Mucosa of descending colon (tissue), 3 donors: ENCODE measurements around the gene KCTD17. TPM values are rescaled to one million over a fixed set of nuclear protein-coding genes. Genes with fewer than 3 reads are reported as not detected.

Source experiments
- ATAC-seq: fragments of 200-7000 bp; cut with Tn5 transposase; one replicate; pipeline ENCODE4 v1.9.1; 2020; ENCODE audit warnings: mild to moderate bottlenecking, moderate library complexity
- DNase-seq, 3 donors: peaks; one replicate each; pipeline ENCODE4 v3.0.0-alpha.2; 2020
- H3K36me3 ChIP-seq: fragments of 200-600 bp; one replicate; pipeline ENCODE4 v1.8.0; 2021; ENCODE audit warnings: low read depth, mild to moderate bottlenecking
- H3K4me1 ChIP-seq: fragments of 200-600 bp; one replicate; pipeline ENCODE4 v1.8.0; 2021; ENCODE audit warnings: low read depth, mild to moderate bottlenecking
- H3K4me3 ChIP-seq: fragments of 200-600 bp; one replicate; pipeline ENCODE4 v1.8.0; 2021; ENCODE audit warnings: mild to moderate bottlenecking
- H3K9me3 ChIP-seq: fragments of 200-600 bp; one replicate; pipeline ENCODE4 v1.8.0; 2021; ENCODE audit warnings: mild to moderate bottlenecking
- CTCF ChIP-seq: fragments of 200-600 bp; IDR thresholded peaks from one replicate; pipeline ENCODE4 v1.8.0; 2022; ENCODE audit warnings: antibody characterized with exemption, mild to moderate bottlenecking
- intact Hi-C, 2 donors: fragments of 100-400 bp; cut with DNase I in 1 of 2; cut with micrococcal nuclease in 1 of 2; formaldehyde crosslinking; loops; one replicate each; pipeline versions ENCODE4 v1.11.0 to v1.11.1; 2022; cut with DNase I, micrococcal nuclease
- total RNA-seq, 3 donors: library from RNA; stranded (reverse); fragmentation: NEBNext Ultra II Directional in 2 of 3; extraction: Animal tissue kit (Norgen Biotek cat#: 25700) in 2 of 3; gene quantifications; one replicate each; pipeline versions ENCODE4 v1.2.1 to v1.2.4, GENCODE V29; 2021 to 2023
- donor health status: DM: no; HTN: no; CAD: no; lungs with moderate emphysema.
- donor health status: DM: no; HTN: no; CAD: no.
- donor health status: DM: no; HTN: yes; CAD: no.

Gene KCTD17
- total RNA-seq, 3 donors from 2014 or later = 24.9 to 40.1 (median 31.3) TPM

- H3K4me1 ChIP-seq = no peaks in the 10 kb centered on the region
- TF ChIP-seq CTCF = no peak
- H3K9me3 ChIP-seq = no peaks in the 10 kb centered on the region
- intact Hi-C loops = no loop called here
- no peak for ATAC-seq
- no peaks in the 10 kb centered on the region for H3K36me3 ChIP-seq
- no peak overlapping the region for H3K4me3 ChIP-seq
- no peak for DNase-seq
These were observed 29.3 kb downstream of the KCTD17 start for GRCh38 chr22:37080838-37081237.

GRCh38 chr22:37082251-37082873, 30.8 kb downstream of the KCTD17 start:
- H3K4me1 ChIP-seq = no peaks in the 10 kb centered on the region
- no peak overlapping the region for H3K4me3 ChIP-seq
- DNase-seq (no peak), ATAC-seq (no peak)
- no peaks in the 10 kb centered on the region for H3K9me3 ChIP-seq
- no peak for TF ChIP-seq CTCF
- intact Hi-C loops = no loop called here
- no peaks in the 10 kb centered on the region for H3K36me3 ChIP-seq

- no peak for TF ChIP-seq CTCF
- Histone ChIP-seq H3K4me1 (no peaks in the 10 kb centered on the region), H3K4me3 (no peak overlapping the region), H3K9me3 (no peaks in the 10 kb centered on the region), H3K36me3 (no peaks in the 10 kb centered on the region)
- ATAC-seq (no peak), DNase-seq (no peak)
- intact Hi-C loops = no loop called here
These were observed 32.4 kb downstream of the KCTD17 start for GRCh38 chr22:37083914-37084313.

GRCh38 chr22:37084385-37084784, 32.8 kb downstream of the KCTD17 start:
- intact Hi-C loops = no loop called here
- DNase-seq (no peak), ATAC-seq (no peak)
- no peak for TF ChIP-seq CTCF
- H3K36me3 ChIP-seq = no peaks in the 10 kb centered on the region
- no peak overlapping the region for H3K4me3 ChIP-seq
- H3K4me1 ChIP-seq = no peaks in the 10 kb centered on the region
- H3K9me3 ChIP-seq = no peaks in the 10 kb centered on the region

GRCh38 chr22:37086184-37086583, 34.6 kb downstream of the KCTD17 start:
- ATAC-seq = no peak
- Histone ChIP-seq H3K4me1 (no peaks in the 10 kb centered on the region), H3K36me3 (no peaks in the 10 kb centered on the region), H3K9me3 (no peaks in the 10 kb centered on the region), H3K4me3 (no peak overlapping the region)
- DNase-seq = no peak
- no peak for TF ChIP-seq CTCF
- intact Hi-C loops = no loop called here

GRCh38 chr22:37088108-37088605, 36.6 kb downstream of the KCTD17 start:
- H3K4me1 ChIP-seq = no peaks in the 10 kb centered on the region
- H3K36me3 ChIP-seq = no peaks in the 10 kb centered on the region
- intact Hi-C loops = no loop called here
- H3K4me3 ChIP-seq = no peak overlapping the region
- H3K9me3 ChIP-seq = no peaks in the 10 kb centered on the region
- TF ChIP-seq CTCF = no peak
- ATAC-seq (peak; percentile 14), DNase-seq (no peak)
